Stimulated activated CD8-positive, alpha-beta memory T cell treated with anti-CD3 and anti-CD28 coated beads, Interleukin-15, amount 100 ng/mL, for 24 hours (primary cell): ENCODE results near the gene BCO2.

Experiments used
- DNase-seq: peaks from one replicate; pipeline ENCODE4 v3.0.0-alpha.2; 2020; ENCODE audit warnings: low read depth

Gene BCO2

DNA sequence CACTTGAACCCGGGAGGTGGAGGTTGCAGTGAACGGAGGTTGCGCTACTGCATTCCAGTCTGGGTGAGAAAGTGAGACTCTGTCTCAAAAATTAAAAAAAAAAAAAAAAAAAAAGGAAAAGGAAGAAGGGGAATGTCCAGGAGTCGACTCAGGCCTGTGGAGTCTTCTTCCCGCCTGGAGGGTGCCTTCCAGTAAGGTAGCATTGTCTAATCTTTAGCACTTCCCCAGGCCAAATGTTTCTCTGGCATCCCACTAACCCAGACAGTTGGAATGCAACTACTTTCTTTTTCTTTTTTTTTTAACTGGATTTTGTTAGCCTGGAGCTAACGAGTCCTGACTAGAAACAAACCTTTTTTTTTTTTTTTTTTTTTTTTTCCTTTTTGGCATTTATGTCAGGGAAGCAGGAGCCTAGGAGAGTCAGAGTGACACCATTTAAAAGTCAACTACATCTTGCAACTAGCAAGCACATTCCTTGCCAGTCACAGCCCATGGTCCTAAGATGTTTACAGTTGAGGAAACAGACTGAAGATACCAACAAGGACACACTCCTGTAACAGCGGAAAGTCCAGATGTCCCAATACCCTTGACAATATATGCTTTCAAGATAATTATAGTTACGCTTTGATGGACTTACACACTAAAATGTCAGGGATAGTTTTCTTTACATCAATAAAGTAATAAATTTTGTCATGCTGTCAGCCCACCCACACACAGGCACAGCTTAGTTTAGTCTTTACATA, 74.7 kb downstream of the BCO2 start:
- DNase-seq = no peak

DNA sequence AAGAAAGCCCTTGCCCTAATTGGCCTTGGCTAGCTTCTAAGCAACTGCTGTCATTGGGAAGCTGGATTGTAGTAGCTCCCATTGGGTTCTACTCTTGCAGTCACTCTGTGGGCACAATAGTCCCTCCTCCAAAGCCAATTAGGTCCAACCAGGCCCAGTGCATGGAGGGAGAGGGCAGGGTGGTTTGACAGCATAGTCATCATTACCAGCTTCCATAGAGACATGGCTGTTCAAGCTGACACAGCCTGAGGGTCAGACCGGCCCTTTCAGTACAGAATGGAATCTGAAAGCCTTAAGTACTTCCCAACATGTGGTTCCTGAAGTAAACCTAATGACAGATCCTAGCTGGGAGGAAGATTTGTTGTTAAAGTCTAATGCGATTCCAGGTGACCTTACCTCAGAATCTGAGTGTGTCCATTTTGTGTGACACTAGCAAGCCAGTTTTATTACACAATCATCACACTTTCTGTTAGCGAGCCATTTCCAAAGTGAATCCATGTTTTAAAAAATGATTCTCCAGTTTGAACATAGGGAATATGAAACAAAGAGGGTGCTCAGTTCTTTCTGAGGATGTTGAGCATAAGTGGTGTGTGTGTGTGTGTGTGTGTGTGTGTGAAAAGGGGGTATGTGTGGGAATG, 78.4 kb downstream of the BCO2 start:
- no peak for DNase-seq

DNA sequence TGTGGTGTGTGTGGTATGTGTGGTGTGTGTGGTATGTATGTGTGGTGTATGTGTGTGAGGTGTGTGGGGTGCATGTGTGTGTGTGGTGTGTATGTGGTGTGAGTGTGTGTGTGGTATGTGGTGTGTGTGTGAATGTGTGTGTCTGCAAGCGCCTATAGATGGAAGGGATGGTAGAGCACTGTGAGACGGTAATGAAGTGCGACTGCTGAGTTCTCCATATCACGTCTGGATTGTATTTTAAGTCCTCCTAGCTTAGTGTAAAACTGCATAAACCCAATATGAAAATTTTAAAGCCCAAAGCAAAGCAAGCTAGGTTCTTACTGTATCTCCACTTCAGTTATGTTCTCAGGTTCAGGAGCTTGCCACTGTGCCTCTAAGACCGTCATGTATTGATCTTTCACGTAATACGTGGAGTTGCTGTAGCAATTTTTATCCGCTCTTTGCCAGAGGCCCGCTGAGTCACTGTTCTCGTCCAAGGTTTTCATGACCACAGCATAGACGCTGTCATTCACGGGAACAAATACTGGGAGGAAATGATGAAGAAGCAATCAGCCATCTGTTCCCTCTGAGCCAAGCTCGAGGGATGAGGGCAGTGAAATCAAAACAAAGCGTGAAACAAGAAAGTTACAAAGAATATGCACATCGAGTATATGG, 79.9 kb downstream of the BCO2 start:
- DNase-seq = no peak

DNA sequence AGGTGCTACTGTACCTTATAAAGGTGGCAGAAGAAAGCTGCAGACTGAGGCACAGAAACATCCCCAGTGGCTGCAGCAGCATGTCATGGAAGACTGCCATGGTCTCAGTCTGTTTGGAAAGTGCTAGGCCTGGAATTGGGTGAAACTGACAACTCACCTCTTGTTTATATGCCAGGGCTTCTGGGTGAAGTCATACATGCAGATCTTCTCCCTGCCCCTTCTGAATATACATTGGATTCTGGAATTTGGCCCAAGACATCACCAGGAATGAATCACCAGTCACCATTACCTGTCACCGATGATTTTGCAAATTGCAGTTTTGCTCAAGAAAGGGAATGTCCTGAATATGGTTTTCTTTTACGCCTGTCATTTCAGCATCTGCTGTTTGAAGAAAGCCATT, 85.2 kb downstream of the BCO2 start, which contains the start of gene PLET1:
Gene PLET1 (minus strand): TSS at position 371 of the 400 bp plus-strand sequence. CDS start 271 bp downstream, at position 100.
- DNase-seq = no peak

DNA sequence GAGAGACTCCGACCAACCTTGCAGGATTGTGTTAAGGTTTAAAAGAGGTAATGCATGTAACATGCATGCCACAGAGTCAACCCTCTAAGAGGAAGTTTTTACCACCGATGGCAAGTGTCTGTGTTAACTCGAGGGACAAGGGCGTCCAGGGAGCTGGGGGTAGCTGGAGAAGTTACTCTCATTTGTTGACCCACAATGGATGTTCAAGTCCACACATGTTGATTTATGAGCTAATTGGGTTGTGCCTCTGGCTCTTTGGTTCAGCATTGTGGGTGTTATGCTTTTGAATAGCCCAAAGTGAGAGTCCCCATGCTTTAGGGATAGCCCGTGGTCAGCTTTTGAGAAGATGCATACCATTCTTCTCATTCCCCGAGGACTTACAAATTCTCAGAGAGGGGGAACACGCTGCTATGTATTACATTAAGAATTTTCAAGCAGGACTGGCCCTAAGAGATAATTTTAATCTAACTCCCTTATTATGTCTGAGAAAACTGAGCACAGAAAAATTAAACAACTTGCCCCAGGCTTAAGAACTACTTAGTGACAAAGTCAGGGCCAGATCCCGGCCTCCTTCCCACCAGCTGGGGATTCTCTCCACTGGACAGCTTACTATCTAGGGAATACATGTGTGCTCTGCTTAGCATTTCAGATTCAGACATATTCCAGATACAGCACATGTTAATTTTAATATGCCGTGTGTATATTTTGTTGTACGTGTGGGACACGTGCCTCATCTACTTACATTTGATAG, 90.5 kb downstream of the BCO2 start:
- no peak for DNase-seq

DNA sequence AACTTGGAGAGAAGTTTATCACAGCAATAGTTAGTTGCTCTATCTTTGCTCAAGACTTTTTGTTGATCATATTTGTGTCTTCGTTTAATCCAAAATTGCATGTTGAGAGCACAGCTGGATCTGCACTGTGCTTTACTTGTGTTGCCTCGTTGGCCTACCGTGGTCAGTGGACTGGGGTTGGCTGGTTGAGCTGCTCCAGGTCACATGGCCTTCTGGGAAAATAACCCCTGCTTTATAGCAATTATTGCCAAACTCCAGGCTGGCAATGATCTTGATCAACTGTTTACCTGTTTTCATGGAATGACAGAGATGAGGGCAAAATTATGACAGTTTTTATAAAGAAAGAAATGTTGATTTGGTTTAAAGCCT, 91.1 kb downstream of the BCO2 start:
- DNase-seq = no peak

DNA sequence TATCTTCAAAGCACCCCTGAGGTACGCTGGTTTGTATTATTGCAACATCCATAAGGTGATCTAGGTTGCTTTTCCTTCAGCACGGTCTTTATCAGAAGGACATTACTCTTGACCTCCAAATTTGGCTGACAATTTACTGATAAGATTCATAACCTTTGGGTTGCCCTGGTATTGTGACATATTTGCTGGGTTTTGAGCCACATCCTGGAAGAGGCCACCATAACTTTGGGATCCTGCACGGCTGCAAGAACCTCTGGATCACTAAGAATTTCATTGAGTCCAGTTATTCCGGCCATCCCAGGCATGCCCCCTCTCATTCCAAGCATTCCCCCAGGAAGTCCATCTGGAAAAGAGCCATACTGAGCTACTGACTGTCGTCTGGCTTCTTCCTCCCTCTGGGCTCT, 91.9 kb downstream of the BCO2 start:
- no peak for DNase-seq

DNA sequence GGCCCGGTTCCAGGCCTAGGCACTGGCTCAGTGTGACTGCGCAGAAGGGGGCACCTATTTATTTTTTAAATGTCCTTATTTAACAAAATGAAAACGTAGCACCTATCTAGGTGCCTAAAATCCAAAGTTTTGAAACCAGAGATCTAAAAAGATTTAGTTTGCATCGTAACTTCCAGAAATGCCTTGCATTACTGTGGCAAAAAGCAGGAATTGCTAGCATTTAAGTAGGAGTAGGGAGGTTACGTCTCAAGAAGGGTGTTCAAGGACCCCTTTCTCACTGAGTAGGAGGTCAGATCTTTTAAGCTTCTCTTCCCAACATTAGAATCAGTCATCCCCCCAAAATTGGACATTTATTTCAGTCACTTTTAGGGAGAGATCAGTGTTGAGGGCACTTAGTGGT, 93.1 kb downstream of the BCO2 start:
- DNase-seq = no peak
